Measurements from ENCODE around the gene ADGRG2. TPM values are rescaled to one million over a fixed set of nuclear protein-coding genes. Genes with fewer than 3 reads are reported as not detected.
"Not testable (repeated sequence)": the region's sequence is repeated elsewhere in the genome, so short reads cannot be mapped to it uniquely, and the experiment has no call there.

Gene ADGRG2
- polyA plus RNA-seq, 3 donors, result not detected

DNA sequence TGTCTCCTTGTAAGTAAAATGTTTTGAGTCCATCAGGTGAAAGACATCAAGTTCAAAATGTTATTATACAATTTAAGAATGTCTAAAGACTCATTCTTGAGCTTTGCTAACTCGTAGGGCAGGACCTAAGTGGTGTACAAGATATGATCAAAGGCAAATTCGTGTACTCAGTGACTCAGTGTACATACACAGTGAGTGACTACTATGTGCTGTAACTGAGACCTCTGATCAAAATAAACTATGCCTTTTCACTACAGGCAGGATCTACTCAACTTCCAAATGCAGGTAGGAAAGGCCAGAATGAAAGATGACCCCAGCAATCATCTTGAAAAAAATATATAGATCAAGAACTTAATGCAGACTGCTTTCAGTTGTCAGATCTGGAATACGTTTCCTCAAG lies 49.9 kb downstream of the ADGRG2 start:
- no peaks in the 10 kb centered on the region for H3K9me3 ChIP-seq (replicated peaks in 1 of 2; ENCODE audit: control insufficient read depth in 1 of 2, insufficient read depth in 1 of 2, low read length in 2 of 2)
- H3K27ac Mint-ChIP-seq, result no peak overlapping the region
- intact Hi-C loops (cut with micrococcal nuclease), result no loop called here
- H4K20me1 ChIP-seq (ENCODE audit: insufficient read depth, low read length), result no peaks in the 10 kb centered on the region
- peaks cover 0 to 8% (median 0%) of the 10 kb centered on the region in 3 donors for H3K27me3 Mint-ChIP-seq (ENCODE audit: low read depth in 3 of 3)
- TF ChIP-seq, protein P1, sequence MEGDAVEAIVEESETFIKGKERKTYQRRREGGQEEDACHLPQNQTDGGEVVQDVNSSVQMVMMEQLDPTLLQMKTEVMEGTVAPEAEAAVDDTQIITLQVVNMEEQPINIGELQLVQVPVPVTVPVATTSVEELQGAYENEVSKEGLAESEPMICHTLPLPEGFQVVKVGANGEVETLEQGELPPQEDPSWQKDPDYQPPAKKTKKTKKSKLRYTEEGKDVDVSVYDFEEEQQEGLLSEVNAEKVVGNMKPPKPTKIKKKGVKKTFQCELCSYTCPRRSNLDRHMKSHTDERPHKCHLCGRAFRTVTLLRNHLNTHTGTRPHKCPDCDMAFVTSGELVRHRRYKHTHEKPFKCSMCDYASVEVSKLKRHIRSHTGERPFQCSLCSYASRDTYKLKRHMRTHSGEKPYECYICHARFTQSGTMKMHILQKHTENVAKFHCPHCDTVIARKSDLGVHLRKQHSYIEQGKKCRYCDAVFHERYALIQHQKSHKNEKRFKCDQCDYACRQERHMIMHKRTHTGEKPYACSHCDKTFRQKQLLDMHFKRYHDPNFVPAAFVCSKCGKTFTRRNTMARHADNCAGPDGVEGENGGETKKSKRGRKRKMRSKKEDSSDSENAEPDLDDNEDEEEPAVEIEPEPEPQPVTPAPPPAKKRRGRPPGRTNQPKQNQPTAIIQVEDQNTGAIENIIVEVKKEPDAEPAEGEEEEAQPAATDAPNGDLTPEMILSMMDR (IDR thresholded peaks at IDR 0.05), result no peak
- H3K9me3 Mint-ChIP-seq, result peaks cover 0 to 7% (median 3%) of the 10 kb centered on the region in 7 donors
- no peaks in the 10 kb centered on the region for H3K4me1 Mint-ChIP-seq
- H2AFZ ChIP-seq (ENCODE audit: insufficient read depth, low read depth, low read length, poor library complexity, severe bottlenecking), result no peak overlapping the region
- no peak overlapping the region for H3K4me2 ChIP-seq (replicated peaks; ENCODE audit: extremely low read depth, low read length, poor library complexity, severe bottlenecking)
- no peaks in the 10 kb centered on the region for H3K4me1 ChIP-seq (ENCODE audit: control insufficient read depth in 1 of 2, insufficient read depth in 2 of 2, low read length in 2 of 2)
- no peak overlapping the region for H3K4me3 ChIP-seq (replicated peaks in 1 of 3; ENCODE audit: low read depth in 2 of 3, low read length in 3 of 3)
- no peaks in the 10 kb centered on the region for H3K27me3 ChIP-seq (ENCODE audit: control insufficient read depth in 2 of 2, insufficient read depth in 2 of 2, low read length in 2 of 2)
- H3K79me2 ChIP-seq (ENCODE audit: insufficient read depth, low read length), result no peaks in the 10 kb centered on the region
- no peak for DNase-seq
- no peak overlapping the region for H3K27ac ChIP-seq (ENCODE audit: low read depth in 1 of 2, low read length in 2 of 2)
- no peaks in the 10 kb centered on the region for H3K36me3 ChIP-seq (replicated peaks in 1 of 2; ENCODE audit: control insufficient read depth in 1 of 2, insufficient read depth in 2 of 2, low read length in 2 of 2)
- H3K36me3 Mint-ChIP-seq, result no peaks in the 10 kb centered on the region
- no peak overlapping the region for H3K9ac ChIP-seq (ENCODE audit: insufficient read depth, low read length, poor library complexity, severe bottlenecking)
- no peak overlapping the region for H3K4me3 Mint-ChIP-seq
- WGBS (ENCODE audit: insufficient coverage), result no CpG with 5 or more reads among the region's 3 CpGs

DNA sequence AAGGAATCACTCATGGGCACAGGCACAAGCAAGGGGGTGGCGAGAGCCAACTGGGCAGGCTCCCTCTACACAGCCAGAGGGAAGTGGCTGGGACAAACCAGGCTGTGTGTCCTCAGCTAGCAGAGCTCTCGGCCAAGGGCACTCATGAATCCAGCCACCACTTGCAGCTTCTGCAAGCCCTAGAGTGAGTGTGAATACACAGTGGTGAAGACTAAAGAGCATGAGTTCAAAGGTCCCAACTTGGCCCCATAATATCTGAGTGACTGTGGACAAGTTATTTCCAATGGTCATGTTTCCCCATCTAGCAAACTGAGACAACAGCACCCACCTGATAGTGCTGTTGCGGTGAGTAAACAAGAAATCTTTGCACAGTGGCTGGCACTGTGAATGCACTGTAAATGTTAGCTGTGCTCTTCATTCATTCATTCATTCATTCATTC lies 51.7 kb downstream of the ADGRG2 start:
- intact Hi-C loops (cut with micrococcal nuclease), result no loop called here
- Histone ChIP-seq H3K36me3 (replicated peaks in 1 of 2; ENCODE audit: control insufficient read depth in 1 of 2, insufficient read depth in 2 of 2, low read length in 2 of 2) (no peaks in the 10 kb centered on the region), H3K27me3 (ENCODE audit: control insufficient read depth in 2 of 2, insufficient read depth in 2 of 2, low read length in 2 of 2) (no peaks in the 10 kb centered on the region), H3K4me2 (replicated peaks; ENCODE audit: extremely low read depth, low read length, poor library complexity, severe bottlenecking) (no peak overlapping the region), H3K4me3 (replicated peaks in 1 of 3; ENCODE audit: low read depth in 2 of 3, low read length in 3 of 3) (no peak overlapping the region), H2AFZ (ENCODE audit: insufficient read depth, low read depth, low read length, poor library complexity, severe bottlenecking) (no peak overlapping the region), H3K27ac (ENCODE audit: low read depth in 1 of 2, low read length in 2 of 2) (no peak overlapping the region), H3K4me1 (ENCODE audit: control insufficient read depth in 1 of 2, insufficient read depth in 2 of 2, low read length in 2 of 2) (no peaks in the 10 kb centered on the region), H3K79me2 (ENCODE audit: insufficient read depth, low read length) (no peaks in the 10 kb centered on the region), H3K9me3 (replicated peaks in 1 of 2; ENCODE audit: control insufficient read depth in 1 of 2, insufficient read depth in 1 of 2, low read length in 2 of 2) (no peaks in the 10 kb centered on the region), H4K20me1 (ENCODE audit: insufficient read depth, low read length) (no peaks in the 10 kb centered on the region), H3K9ac (ENCODE audit: insufficient read depth, low read length, poor library complexity, severe bottlenecking) (no peak overlapping the region)
- Mint-ChIP-seq H3K4me3 (no peak overlapping the region), H3K27me3 (ENCODE audit: low read depth in 3 of 3) (peaks cover 0 to 8% (median 0%) of the 10 kb centered on the region in 3 donors), H3K27ac (no peak overlapping the region), H3K36me3 (no peaks in the 10 kb centered on the region), H3K9me3 (peaks cover 0 to 7% (median 1%) of the 10 kb centered on the region in 7 donors), H3K4me1 (no peaks in the 10 kb centered on the region)
- no peak for DNase-seq
- TF ChIP-seq, protein P1 (IDR thresholded peaks at IDR 0.05), result no peak
- no CpG with 5 or more reads among the region's 3 CpGs for WGBS (ENCODE audit: insufficient coverage)

DNA sequence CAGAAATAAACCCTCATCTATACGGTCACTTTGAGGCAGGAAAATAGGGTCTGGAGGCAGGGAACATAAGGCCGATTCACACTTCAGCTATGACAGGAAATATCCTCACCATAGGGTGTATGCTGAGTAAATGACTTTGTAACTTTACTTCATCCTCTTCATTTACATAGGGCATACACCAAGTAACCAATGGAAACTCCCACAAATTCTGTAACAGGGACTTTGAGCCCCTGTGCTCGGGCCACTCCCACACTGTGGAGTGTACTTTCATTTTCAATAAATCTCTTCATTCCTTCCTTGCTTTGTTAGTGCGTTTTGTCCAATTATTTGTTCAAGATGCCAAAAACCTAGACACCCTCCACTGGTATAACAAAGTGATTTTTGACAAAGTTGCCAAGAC lies 55.3 kb downstream of the ADGRG2 start:
- H3K9ac ChIP-seq (ENCODE audit: insufficient read depth, low read length, poor library complexity, severe bottlenecking); H3K4me3 ChIP-seq (replicated peaks in 1 of 3; ENCODE audit: low read depth in 2 of 3, low read length in 3 of 3); H3K9me3 ChIP-seq (replicated peaks in 1 of 2; ENCODE audit: control insufficient read depth in 1 of 2, insufficient read depth in 1 of 2, low read length in 2 of 2); H3K4me1 ChIP-seq (ENCODE audit: control insufficient read depth in 1 of 2, insufficient read depth in 2 of 2, low read length in 2 of 2); H3K27me3 Mint-ChIP-seq (ENCODE audit: low read depth in 3 of 3); H3K27me3 ChIP-seq (ENCODE audit: control insufficient read depth in 2 of 2, insufficient read depth in 2 of 2, low read length in 2 of 2); H3K36me3 ChIP-seq (replicated peaks in 1 of 2; ENCODE audit: control insufficient read depth in 1 of 2, insufficient read depth in 2 of 2, low read length in 2 of 2); H3K4me2 ChIP-seq (replicated peaks; ENCODE audit: extremely low read depth, low read length, poor library complexity, severe bottlenecking); H3K27ac ChIP-seq (ENCODE audit: low read depth in 1 of 2, low read length in 2 of 2); H3K4me1 Mint-ChIP-seq; H3K36me3 Mint-ChIP-seq; H4K20me1 ChIP-seq (ENCODE audit: insufficient read depth, low read length); intact Hi-C loops (cut with micrococcal nuclease); H2AFZ ChIP-seq (ENCODE audit: insufficient read depth, low read depth, low read length, poor library complexity, severe bottlenecking); H3K4me3 Mint-ChIP-seq; H3K9me3 Mint-ChIP-seq; H3K27ac Mint-ChIP-seq; DNase-seq; H3K79me2 ChIP-seq (ENCODE audit: insufficient read depth, low read length): not testable (repeated sequence)
- no CpG with 5 or more reads among the region's 4 CpGs for WGBS (ENCODE audit: insufficient coverage)

All from CD14-positive monocyte (primary cell).